Muscle of arm (tissue), 12 donors: ENCODE measurements around the gene SP2. TPM values are rescaled to one million over a fixed set of nuclear protein-coding genes. Genes with fewer than 3 reads are reported as not detected.

ENCODE experiments used
- DNase-seq: peaks from one replicate; pipeline ENCODE4 v3.0.0-alpha.2; 2013
- polyA plus RNA-seq, 12 donors: library from polyadenylated mRNA; unstranded; fragments of 120-200 nt; gene quantifications; one replicate each; pipeline ENCODE4 v1.2.1, GENCODE V29; 2013; ENCODE audit not compliant: insufficient read length in 12 of 12

SP2 gene
- polyA plus RNA-seq, 12 donors = 12.8 to 39.2 (median 15.4) TPM; not detected in 1

- no peak for DNase-seq
Measured at GRCh38 chr17:47884905-47885730, 10.9 kb upstream of the SP2 start.

DNA sequence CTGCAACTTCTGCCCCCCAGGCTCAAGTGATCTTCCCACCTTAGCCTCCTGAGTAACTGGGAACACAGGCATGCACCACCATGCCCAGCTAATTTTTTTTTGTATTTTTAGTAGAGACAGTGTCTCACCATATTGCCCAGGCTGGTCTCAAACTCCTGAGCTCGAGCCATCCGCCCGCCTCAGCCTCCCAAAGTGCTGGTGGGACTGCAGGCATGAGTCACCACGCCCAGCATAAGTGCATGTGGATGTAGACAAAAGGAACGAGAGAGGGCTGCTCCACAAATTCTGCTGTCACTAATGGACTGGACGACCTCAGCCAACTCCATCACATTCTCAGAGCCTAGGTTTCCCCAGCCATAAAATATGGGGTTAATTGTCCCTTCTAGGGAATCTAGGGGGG is 7.7 kb upstream of the SP2 start:
- DNase-seq = no peak

GRCh38 chr17:47889734-47890529 is 6.1 kb upstream of the SP2 start:
- DNase-seq = peak; percentile 79

DNA sequence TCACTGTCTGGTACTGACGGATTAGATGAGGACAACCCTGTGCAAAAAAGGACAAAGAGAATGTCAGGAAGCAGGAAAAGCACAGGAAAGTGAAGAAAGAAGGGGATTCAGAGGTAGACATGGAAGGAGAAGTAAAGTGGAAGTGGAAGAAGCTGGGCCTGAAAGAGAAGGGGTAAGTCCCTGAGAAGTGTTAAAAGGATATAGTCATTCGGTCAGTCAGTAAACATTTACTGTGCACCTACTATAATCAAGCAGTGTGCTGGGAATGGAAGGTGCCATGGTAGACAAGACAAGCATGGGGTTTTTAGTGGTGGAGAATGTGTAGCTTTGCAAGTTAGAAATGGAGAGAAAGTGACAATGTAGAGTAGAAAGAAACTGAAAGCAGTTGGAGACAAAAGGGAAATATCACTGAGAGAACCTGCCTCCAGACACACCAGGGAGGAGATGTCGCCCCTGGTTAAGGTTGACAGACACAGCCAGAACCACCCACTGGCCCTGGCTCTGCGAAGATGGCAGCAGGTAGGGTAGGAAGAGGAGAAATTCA is 4.4 kb upstream of the SP2 start:
- DNase-seq = no peak

DNA sequence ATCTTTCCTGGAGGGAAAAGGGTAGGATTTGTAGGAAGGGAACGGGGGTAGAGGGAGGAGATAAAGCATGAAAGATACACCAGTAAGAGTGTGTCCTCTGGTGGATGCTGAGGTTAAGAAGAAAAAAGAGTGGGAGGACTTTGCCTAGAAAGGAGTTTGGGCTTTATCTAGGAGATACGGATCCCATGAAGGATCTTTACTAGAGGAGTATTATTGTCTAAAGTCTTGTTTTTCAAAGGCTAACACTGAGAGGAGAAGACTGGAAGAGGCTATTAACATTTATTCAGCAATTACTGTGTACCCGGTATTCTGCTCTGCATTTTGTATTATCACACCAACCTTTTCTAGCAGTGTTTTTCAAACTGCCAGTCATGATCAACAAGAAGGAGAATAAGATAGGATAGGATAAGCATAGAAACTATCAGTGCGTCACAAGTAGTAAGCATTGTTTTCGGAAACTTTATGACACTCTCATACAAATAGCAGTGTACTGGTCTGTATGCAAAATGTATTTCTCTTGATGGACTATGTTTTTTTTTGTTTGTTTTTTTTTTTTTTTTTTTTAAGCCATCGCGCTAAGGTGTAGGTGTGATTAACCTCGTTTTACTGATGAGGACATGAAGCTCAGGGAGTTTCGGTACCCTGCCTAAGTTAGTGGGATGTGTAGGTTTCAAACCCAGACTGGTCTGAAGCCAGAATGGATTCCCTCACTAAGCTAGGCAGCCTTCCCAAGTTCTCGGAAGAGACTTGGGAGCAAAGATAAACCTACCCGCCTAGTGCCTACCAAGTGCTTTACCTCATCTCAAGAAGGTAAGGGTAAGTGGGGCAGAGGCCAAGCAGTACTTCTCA is 1.3 kb upstream of the SP2 start:
- no peak for DNase-seq

GRCh38 chr17:47895347-47895855 is 635 bp upstream of the SP2 start:
- DNase-seq = no peak

GRCh38 chr17:47896672-47897490 is 845 bp downstream of the SP2 start:
- DNase-seq = no peak

- no peak for DNase-seq
Measured at GRCh38 chr17:47897561-47897960, 1.5 kb downstream of the SP2 start.

- DNase-seq = no peak
Measured at GRCh38 chr17:47898241-47898640, 2.2 kb downstream of the SP2 start.

- no peak for DNase-seq
Measured at GRCh38 chr17:47899643-47900042, 3.6 kb downstream of the SP2 start.

DNA sequence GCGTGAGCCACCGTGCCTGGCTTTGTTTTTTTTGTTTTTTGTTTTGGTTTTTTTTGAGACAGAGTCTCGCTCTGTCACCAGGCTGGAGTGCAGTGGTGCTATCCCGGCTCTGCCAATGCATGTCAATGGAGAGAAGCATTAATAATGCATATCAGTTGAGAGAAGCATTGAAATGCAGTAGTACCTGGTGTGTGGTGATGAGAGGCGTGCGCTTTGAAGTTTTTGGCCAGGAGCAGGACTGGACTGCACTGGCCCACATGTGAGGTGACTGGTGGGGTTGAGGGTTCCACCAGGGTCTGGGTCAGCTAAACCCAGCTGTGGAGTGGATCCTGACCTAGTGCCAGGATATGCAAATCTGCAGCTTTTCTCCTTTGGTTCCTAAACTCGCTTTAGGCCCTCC is 5.4 kb downstream of the SP2 start:
- DNase-seq = no peak

- DNase-seq = no peak
Measured at GRCh38 chr17:47902039-47902744, 6.2 kb downstream of the SP2 start.

DNA sequence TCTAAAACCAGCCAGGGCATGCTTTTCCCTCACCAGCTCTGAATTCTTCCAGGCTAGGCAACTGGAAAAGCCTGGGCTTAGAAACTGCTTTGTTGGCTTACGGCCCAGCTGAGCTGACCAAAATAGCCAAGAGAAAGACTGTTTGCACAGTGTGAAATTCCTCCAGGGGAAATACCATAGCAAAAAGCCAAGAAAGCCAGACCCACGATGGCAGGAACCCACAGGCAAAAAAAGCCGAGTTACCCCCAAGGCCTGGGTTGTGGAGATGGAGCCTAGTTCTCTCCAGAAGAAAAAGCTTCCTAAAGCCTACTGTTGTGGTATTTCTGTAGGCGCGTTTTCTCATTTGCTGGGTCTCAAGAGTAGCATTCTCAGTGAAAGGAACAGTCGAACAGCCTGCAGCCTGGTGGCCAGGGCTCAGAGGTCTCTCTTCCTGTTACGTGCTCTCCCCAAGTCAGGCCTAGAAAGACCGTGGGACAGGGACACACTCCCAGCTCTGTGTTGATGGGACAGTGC is 9.2 kb downstream of the SP2 start:
- peak; percentile 83 for DNase-seq

DNA sequence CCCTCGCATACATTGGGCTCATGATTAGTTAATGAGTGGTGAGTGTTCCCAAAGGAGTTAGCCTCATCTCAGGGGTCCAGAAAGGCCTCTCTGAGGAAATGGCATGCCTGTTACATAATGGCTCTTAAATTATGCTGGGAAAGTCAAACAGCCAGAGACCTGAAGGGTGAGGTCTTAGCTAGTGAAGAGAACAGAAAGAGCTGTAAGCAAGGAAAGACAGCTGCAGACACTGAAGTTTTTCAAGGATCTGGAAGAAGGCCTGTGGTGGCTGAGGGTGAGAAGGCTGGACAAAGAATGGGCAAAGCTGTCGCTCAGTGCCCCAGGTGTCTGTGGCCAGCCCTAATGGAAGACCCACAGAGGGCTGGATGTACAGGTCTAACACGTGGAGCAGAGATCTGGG is 10.4 kb downstream of the SP2 start:
- DNase-seq = no peak

- no peak for DNase-seq
Measured at GRCh38 chr17:47907932-47908562, 12.0 kb downstream of the SP2 start.

DNA sequence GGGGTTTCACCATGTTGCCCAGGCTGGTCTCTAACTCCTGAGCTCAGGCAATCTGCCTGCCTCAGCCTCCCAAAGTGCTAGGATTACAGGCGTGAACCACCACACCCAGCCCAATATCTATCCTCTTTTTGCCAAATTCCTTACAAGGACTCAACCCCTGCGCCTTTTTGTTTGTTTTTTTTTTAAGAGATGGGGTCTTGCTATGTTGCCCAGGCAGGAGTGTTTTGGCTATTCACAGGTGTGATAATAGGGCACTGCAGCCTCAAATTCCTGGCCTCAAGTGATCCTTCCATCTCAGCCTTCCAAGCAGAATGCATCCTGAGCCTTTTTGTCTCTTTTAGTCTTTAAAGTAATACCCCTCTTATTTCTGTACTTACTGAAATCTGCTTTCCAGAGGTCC is 17.0 kb downstream of the SP2 start:
- DNase-seq = no peak

DNA sequence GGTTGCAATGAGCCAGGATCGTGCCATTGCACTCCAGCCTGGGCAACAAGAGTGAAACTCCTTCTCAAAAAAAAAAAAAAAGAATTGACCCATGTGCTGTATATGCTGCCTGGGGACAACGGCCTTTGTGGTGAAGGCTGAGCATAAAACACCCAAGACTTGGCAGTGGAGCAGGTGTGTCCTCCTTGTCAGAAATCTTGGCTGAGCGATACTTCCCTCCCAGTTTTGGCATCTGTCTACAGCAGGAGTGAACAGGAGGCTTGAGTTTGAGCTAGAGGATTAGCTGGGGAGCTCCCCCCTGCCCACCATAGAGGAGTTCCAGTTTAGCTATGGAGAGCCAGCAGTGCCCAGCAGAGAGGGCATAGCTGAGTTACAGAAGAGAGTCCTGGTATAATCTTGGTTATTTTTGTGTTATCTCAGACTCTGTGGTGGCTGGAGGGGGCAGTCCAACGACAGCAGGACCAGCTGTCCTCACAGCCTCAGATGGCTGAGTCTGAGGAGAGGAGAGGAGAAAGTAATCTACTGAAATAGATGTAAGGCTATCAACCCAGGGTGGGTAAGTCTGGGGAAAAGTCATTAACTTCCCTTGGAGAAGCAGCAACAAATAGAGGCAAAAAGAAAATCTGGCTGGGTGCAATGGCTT is 18.4 kb downstream of the SP2 start:
- no peak for DNase-seq

GRCh38 chr17:47915776-47916398 is 19.9 kb downstream of the SP2 start:
- peak; percentile 59 for DNase-seq
